ENCODE results near the gene NYAP1. TPM values are rescaled to one million over a fixed set of nuclear protein-coding genes. Genes with fewer than 3 reads are reported as not detected.

The NYAP1 gene
- total and polyA plus RNA-seq, 2 of the 8 experiments (the other 6 are each of a cell fraction or from before 2014, with no cell fraction given), result 1.9 to 4.6 TPM

GRCh38 chr7:100438172-100438571 lies 45.6 kb upstream of the NYAP1 start:
- Histone ChIP-seq H3K18ac (ENCODE audit: extremely low read depth, low read length) (no peak overlapping the region), H2AFZ (ENCODE audit: low read length) (no peak overlapping the region), H2BK5ac (ENCODE audit: low read depth, low read length) (no peak overlapping the region), H4K8ac (ENCODE audit: extremely low read depth, insufficient read depth, low read length) (no peak overlapping the region), H2BK120ac (replicated peaks; ENCODE audit: low read depth, low read length) (no peak overlapping the region), H3K56ac (replicated peaks; ENCODE audit: insufficient read length, low read depth, low read length) (no peak overlapping the region), H4K20me1 (replicated peaks in 1 of 2; ENCODE audit: control insufficient read depth in 1 of 2, insufficient read depth in 2 of 2, low read length in 2 of 2) (peaks cover 0 to 2% of the 10 kb centered on the region in 2 experiments), H3K4me1 (replicated peaks in 1 of 4; ENCODE audit: control insufficient read depth in 3 of 4, insufficient read depth in 4 of 4, low read length in 3 of 4) (peaks cover 0 to 5% (median 2%) of the 10 kb centered on the region in 4 experiments; a peak in 4 of 7 replicates), H2AK5ac (ENCODE audit: low read depth, low read length) (no peak overlapping the region), H3K4ac (replicated peaks; ENCODE audit: insufficient read length, low read depth, low read length) (no peak overlapping the region), H3K79me2 (ENCODE audit: control insufficient read depth in 1 of 2, insufficient read depth in 2 of 2, low read length in 2 of 2) (peaks cover 0 to 20% of the 10 kb centered on the region in 2 experiments; a peak in 2 of 4 replicates), H3K36me3 (ENCODE audit: control insufficient read depth in 2 of 4, insufficient read depth in 4 of 4, low read length in 3 of 4) (peaks cover under 1 to 20% (median 13%) of the 10 kb centered on the region in 4 experiments; a peak in 6 of 8 replicates), H3K79me1 (ENCODE audit: low read depth, low read length) (no peaks in the 10 kb centered on the region; the same call in 1 of the 2 replicates), H3K9me3 (ENCODE audit: insufficient read depth in 2 of 2, low read depth in 1 of 2, low read length in 1 of 2) (no peaks in the 10 kb centered on the region), H3K14ac (ENCODE audit: insufficient read length) (no peak overlapping the region), H3K23me2 (ENCODE audit: low read depth, low read length) (no peaks in the 10 kb centered on the region; the same call in 1 of the 2 replicates), H3K4me2 (ENCODE audit: insufficient read depth in 1 of 2, low read depth in 2 of 2, low read length in 2 of 2) (no peak overlapping the region), H3K4me3 (ENCODE audit: extremely low read depth in 1 of 4, insufficient read depth in 2 of 4, low read depth in 3 of 4, low read length in 4 of 4) (no peak overlapping the region), H3K27ac (ENCODE audit: low read depth, low read length) (no peak overlapping the region), H2BK15ac (ENCODE audit: low read length) (no peak overlapping the region), H4K91ac (replicated peaks; ENCODE audit: insufficient read length, low read length) (no peak overlapping the region), H2BK12ac (ENCODE audit: low read depth, low read length) (no peak overlapping the region), H3K23ac (ENCODE audit: insufficient read length) (no peak overlapping the region), H4K5ac (ENCODE audit: insufficient read length, low read depth, low read length) (no peak overlapping the region), H3K27me3 (replicated peaks in 1 of 4; ENCODE audit: control insufficient read depth in 3 of 4, extremely low read depth in 1 of 4, insufficient read depth in 3 of 4, low read length in 3 of 4) (no peaks in the 10 kb centered on the region), H3K9ac (replicated peaks in 1 of 4; ENCODE audit: extremely low read depth in 1 of 4, low read depth in 3 of 4, low read length in 3 of 4) (no peak overlapping the region), H2BK20ac (ENCODE audit: low read length) (no peak overlapping the region)
- WGBS, 2 experiments (ENCODE audit: extremely low coverage in 1 of 2, insufficient coverage in 1 of 2, insufficient read length in 1 of 2, insufficient replicate concordance in 2 of 2, low coverage in 1 of 2, low lambda C conversion rate in 2 of 2, missing lambda C conversion rate in 1 of 2), result 97% methylated on average over 2 of the region's 2 CpGs; no CpG with 5 or more reads in 1 of the 2 experiments
- no peak for FAIRE-seq
- no peak for DNase-seq (ENCODE audit: low read depth in 1 of 2, low spot score in 2 of 2)
- POLR2A ChIA-PET (ENCODE audit: partially characterized antibody), result interaction anchor here (0.8 to 5.2 kb wide), 5 partner anchors 8 to 69 kb away, joined by 3 to 55 read pairs (median 39); partner anchors contain the start of genes MEPCE and ZCWPW1
- CTCF ChIA-PET (ENCODE audit: partially characterized antibody), result interaction anchor here (1.1 to 1.8 kb wide), 4 partner anchors 8 to 27 kb away, joined by 3 to 7 read pairs (median 4); partner anchors contain the start of gene MEPCE
- TF ChIP-seq EZH2 (IDR thresholded peaks at IDR 0.05; ENCODE audit: low read depth, low read length, severe bottlenecking), result no peak
- no peak for TF ChIP-seq BRCA1 (IDR thresholded peaks at IDR 0.05; ENCODE audit: low read depth, low read length)
- no peak for TF ChIP-seq CEBPB (IDR thresholded peaks at IDR 0.05; ENCODE audit: low read depth, low read length)
- TF ChIP-seq ASH2L (IDR thresholded peaks at IDR 0.05; ENCODE audit: low read length), result no peak
- no peak for TF ChIP-seq SRF (IDR thresholded peaks at IDR 0.05; ENCODE audit: low read depth, low read length)
- no peak for TF ChIP-seq NRF1 (IDR thresholded peaks at IDR 0.05; ENCODE audit: low read depth, low read length)
- no peak for TF ChIP-seq TEAD4 (IDR thresholded peaks at IDR 0.05; ENCODE audit: low read depth, low read length)
- no peak for TF ChIP-seq TAF7 (optimal IDR thresholded peaks at IDR 0.05; ENCODE audit: borderline replicate concordance, low read depth, low read length)
- no peak for TF ChIP-seq PHF8 (conservative IDR thresholded peaks at IDR 0.05; ENCODE audit: low read depth, low read length)
- TF ChIP-seq SUZ12 (IDR thresholded peaks at IDR 0.05; ENCODE audit: low read length), result no peak
- TF ChIP-seq SIN3A (conservative IDR thresholded peaks at IDR 0.05 in 1 of 2, IDR thresholded peaks at IDR 0.05 in 1 of 2; ENCODE audit: low read depth in 1 of 2, low read length in 2 of 2), result no peak
- TF ChIP-seq KDM4A (IDR thresholded peaks at IDR 0.05; ENCODE audit: low read depth, low read length, severe bottlenecking), result no peak
- no peak for TF ChIP-seq ZNF274 (IDR thresholded peaks at IDR 0.05; ENCODE audit: borderline replicate concordance, extremely low read depth, low read length)
- no peak for TF ChIP-seq CBX5 (IDR thresholded peaks at IDR 0.05; ENCODE audit: low read depth, low read length)

Data from H1 (cell line).